HG02678 (cell line): ENCODE results near the gene TTC8.
"Not testable (repeated sequence)": the region's sequence is repeated elsewhere in the genome, so short reads cannot be mapped to it uniquely, and the experiment has no call there.

Experiments
- ATAC-seq: cut with Tn5 transposase; IDR thresholded peaks from one replicate; pipeline ENCODE4 v1.9.1; 2021; ENCODE audit warnings: mild to moderate bottlenecking, moderate library complexity; ENCODE audit not compliant: unreplicated experiment

TTC8 gene

GRCh38 chr14:88824314-88825077, at the start of gene TTC8:
Gene TTC8 (plus strand): TSS chr14:88824651. CDS start chr14:88824708, 57 bp downstream.
- peak; percentile 99 for ATAC-seq

GRCh38 chr14:88775532-88775931, 48.9 kb upstream of the TTC8 start:
- no peak for ATAC-seq

DNA sequence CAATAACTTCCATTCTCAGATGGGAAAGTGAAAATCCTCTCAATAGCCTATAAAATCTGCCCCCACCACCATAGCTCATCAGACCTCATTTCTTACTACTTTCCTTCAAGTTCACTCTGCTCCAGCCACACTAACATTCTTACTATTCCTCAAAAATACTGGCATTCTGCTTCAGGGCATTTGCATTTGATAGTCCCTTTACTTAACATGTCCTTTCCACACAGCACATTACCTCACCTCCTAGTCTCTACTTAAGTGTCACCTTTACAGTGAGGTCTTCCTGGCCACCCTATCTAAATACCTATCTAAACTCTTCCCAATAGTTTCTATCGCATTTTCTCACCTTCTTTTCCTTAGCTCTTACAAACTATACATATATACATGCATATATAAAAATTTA, 38.5 kb upstream of the TTC8 start:
- ATAC-seq = no peak

GRCh38 chr14:88786715-88787114, 37.7 kb upstream of the TTC8 start:
- ATAC-seq = no peak

- ATAC-seq = not testable (repeated sequence)
These were observed 34.9 kb upstream of the TTC8 start for GRCh38 chr14:88789573-88789972.

- ATAC-seq = no peak
These were observed 33.8 kb upstream of the TTC8 start for GRCh38 chr14:88790501-88791251.

DNA sequence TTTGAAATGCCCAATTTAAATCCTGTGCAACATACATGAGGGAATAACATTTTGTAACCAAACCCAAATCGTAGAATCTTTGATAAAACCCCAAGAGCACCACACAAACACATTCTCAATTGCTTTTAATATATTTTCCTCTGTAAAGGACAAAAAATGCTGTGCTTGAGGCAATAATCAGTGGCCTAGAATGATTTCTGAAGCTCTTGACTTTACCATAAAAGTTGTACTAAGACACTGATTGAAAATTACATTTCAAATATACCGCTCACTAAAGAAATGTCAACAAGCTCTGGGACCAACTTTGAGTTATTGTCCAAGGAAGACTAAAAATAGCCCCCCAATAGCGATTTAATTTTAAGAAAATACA, 33.2 kb upstream of the TTC8 start:
- ATAC-seq = no peak

GRCh38 chr14:88791629-88792472, 32.6 kb upstream of the TTC8 start:
- peak; percentile 1 for ATAC-seq

DNA sequence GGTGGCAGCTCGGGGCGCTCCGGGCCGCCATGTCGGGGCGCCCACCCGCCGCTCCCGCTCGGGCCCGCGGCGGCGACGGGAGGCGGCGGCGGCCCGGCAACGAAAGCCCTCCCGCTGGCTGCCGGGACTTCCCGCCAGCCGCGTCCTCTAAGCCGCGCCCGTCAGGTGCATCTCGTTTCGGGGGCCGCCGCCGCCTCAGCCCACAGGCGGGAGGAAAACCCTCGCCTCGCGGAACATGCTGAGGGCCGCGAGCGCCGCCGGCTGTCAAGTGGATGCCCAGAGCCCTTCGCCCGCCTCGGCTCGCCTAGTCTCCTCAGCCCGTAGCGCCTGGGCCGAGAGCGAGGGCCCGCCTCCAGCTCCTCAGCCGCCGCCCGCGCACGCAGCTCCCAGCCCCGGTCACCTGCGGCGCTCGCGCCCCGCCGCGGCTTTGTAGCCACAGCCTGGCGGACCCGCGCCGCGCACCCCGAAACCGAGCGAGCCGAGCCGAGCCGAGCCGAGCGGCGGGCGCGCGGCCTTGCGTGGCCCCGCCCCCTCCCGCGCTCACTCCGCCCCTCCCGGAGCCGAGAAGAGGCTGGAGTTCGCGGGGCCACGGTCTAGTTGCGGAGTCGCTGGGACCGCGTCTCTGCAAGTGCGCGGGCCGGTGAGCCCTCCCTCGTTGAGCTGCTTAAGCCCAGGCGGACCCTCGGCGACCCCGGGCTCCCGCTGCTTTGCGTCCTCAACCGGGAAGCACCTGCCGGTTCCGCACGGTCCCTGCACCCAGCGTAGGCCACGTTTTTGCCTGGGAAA, 31.8 kb upstream of the TTC8 start, which contains the start of gene EML5:
EML5 (minus strand) TSS at position 481 of the 786 bp plus-strand sequence; CDS start at position 31, 450 bp downstream.
- peak; percentile 88 for ATAC-seq

DNA sequence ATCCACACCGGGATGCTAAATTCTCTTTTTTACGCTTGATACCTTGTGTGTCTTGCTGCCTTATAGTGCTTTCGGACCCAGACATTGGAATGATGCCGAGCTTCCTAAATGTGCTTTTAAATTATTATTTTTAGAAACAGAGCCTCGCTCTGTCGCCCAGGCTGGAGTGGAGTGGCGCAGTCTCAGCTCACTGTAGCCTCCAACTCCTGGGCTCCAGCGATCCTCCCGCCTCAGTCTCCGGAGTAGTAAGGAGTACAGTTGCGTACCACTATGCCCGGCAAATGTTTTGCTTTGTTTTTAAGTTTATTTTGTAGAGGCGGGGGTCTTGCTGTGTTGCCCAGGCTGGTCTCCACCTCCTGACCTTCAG, 31.2 kb upstream of the TTC8 start:
- no peak for ATAC-seq

- no peak for ATAC-seq
These were observed 26.3 kb upstream of the TTC8 start for GRCh38 chr14:88798156-88798555.

DNA sequence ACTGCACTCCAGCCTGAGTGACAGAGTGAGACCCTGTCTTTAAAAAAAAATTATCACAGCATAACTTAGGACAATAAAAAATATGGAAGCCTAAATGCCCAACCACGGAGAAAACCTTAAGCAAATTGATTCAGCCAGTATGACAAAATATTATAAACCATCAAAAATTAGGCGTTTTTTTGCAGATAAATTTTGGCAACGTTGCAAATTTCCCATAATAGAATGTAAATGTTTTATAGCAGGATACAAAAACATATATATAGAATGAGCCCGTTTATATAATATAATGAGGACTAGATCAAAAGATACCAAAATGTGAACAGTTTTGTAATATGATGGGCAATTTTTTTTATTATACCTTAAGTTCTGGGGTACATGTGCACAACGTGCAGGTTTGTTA, 24.9 kb upstream of the TTC8 start:
- no peak for ATAC-seq

DNA sequence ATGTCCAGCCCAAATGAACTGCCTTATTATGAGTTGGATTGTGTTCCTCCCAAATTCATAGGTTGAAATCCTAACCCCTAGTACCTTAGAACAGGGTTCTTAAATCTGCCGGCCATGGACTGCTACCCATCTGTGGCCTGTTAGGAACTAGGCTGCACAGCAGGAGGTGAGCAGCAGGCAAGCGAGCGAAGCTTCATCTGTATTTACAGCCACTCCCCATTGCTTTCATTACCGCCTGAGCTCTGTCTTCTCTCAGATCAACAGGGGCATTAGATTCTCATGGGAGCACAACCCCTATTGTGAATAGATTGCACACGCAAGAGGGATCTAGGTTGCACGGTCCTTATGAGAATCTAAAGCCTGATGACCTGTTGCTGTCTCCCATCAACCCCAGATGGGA, 21.9 kb upstream of the TTC8 start:
- ATAC-seq = no peak

GRCh38 chr14:88804035-88804434, 20.4 kb upstream of the TTC8 start:
- ATAC-seq = no peak

DNA sequence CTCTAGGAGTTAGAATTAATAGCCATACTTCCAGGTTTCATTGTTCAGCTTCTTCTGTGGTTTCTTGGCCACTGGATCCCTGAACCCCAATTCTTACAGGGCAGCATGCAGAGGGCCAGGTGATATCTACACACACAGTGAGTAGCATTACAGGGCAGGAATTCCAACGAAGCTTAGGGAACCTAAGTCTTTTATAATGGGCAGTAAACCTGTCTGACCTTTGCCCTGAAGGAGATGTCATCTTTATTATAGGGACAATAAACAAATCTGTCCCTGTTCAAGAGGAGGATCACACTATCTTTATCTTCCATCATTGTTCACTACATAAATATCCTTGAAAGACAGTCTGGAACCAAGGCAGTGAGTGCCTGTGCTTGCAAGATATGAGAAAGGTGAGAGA, 20.0 kb upstream of the TTC8 start:
- ATAC-seq = no peak

DNA sequence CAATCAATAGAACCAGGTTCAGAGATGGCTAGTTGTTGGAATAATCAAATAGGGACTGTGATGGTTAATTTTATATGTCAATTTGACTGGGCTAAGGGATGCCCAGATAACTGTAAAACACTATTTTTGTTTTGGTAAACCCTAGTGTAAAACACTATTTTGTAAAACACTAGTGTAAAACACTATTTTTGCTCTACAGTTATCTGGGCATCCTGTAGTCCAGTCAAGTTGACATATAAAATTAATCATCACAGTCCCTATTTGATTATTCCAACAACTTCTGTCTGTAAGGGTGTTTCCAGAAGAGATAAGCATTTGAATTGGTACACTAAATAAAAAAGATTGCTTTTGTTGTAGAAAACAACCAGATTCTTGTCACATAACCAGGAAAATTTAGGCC, 16.1 kb upstream of the TTC8 start:
- no peak for ATAC-seq

GRCh38 chr14:88815980-88816379, 8.5 kb upstream of the TTC8 start:
- no peak for ATAC-seq

- no peak for ATAC-seq
These were observed 6.4 kb upstream of the TTC8 start for GRCh38 chr14:88818018-88818417.

DNA sequence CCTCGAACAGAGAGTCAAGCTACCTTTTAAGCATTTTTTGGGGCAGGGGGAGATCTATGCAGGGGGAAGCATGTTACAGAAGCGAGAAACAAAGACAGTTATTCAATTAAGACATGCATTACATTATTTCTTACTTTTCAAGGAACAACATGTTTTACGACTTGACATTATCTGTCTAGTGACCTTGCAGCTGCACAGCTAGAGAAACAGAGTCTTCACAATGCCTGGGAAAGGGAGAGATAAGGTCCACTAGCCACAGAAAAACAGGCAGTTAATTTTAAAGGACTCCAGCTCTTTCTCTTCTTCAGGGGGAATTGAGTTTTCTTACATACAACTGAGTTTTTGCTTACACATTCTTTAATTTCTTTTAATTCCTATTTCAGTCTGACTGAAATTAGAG, 4.8 kb upstream of the TTC8 start:
- not testable (repeated sequence) for ATAC-seq

DNA sequence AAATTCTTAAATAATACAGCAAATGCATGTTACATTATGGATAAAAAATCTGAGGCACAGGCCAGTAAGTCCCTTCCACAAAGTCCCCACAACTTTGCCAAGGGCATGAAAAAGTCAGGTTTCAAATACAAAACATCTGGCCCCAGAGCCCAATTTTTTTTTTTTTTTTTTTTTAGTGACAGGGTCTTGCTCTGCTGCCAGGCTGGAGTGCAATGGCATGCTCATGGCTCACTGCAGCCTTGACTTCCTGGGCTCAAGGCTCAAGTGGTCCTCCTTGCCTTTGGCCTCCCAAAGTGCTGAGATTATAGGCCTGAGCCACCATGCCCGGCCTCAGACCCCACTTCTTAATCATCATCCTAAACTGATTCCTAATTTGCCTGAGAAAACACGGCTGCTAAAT, 3.1 kb upstream of the TTC8 start:
- ATAC-seq = no peak

DNA sequence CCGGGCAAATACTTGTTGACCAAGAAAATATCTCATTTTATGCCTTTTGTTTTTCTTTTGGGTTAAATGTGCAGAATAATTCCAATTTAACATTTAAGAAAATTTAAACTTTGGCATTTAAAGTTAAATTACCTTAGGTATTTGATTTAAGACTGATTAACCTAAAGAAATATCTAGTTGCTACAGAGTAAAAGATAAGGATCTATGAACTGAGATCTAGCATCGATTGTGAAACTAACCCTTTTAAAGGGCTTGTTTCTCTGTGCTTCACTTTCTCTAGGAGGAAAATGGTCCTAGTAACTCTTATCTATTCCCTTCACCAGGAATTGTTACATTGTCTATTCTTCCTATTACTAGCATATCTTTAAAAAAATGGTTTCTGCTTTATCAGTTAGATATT, 2.6 kb upstream of the TTC8 start:
- no peak for ATAC-seq
